ENCODE results near the gene RHEBL1. TPM values are rescaled to one million over a fixed set of nuclear protein-coding genes. Genes with fewer than 3 reads are reported as not detected.

RHEBL1 gene
- total and polyA plus RNA-seq, 9 donors, result 0.18 to 1.2 (median 0.45) TPM; not detected in 2

- Histone ChIP-seq H3K27ac (no peak overlapping the region), H3K36me3 (no peaks in the 10 kb centered on the region), H3K4me3 (no peak overlapping the region), H3K4me1 (ENCODE audit: insufficient read depth) (peaks cover 5% of the 10 kb centered on the region), H3K9me3 (no peaks in the 10 kb centered on the region), H3K27me3 (peaks cover 3% of the 10 kb centered on the region)
- intact Hi-C loops (cut with DNase I), result loop anchor here in 2 of 4 donors (5.0 to 10.0 kb wide), 2 partner anchors 137 to 140 kb away; no protein-coding TSS in a partner anchor
- WGBS, 3 donors, result 68 to 73% (median 71%) methylated on average over 2 of the region's 2 CpGs
- TF ChIP-seq CTCF (IDR thresholded peaks at IDR 0.05) (no peak), EP300 (IDR thresholded peaks at IDR 0.05) (no peak), POLR2A (IDR thresholded peaks at IDR 0.05) (no peak)
- DNase-seq, result no peak
Measured at GRCh38 chr12:49094975-49095365, 25.2 kb upstream of the RHEBL1 start.

- WGBS, 3 donors, result 2 to 3% (median 3%) methylated on average over 35 to 49 of the region's 49 CpGs
- DNase-seq, result peak in 3 of 5 donors; percentile 43 to 57 (median 52)
- no peak for TF ChIP-seq POLR2A (IDR thresholded peaks at IDR 0.05)
- Histone ChIP-seq H3K9me3 (no peaks in the 10 kb centered on the region), H3K27me3 (peaks cover 3% of the 10 kb centered on the region), H3K4me3 (no peak within 1 kb of the TSS), H3K4me1 (ENCODE audit: insufficient read depth) (peaks cover 10% of the 10 kb centered on the region), H3K27ac (no peak within 1 kb of the TSS), H3K36me3 (no peaks in the 10 kb centered on the region)
- intact Hi-C loops (cut with DNase I), result loop anchor here in 2 of 4 donors (5.0 to 10.0 kb wide), 2 partner anchors 138 to 140 kb away; no protein-coding TSS in a partner anchor
Measured at GRCh38 chr12:49094160-49094974, 24.6 kb upstream of the RHEBL1 start, which contains the start of gene DHH. DHH (minus strand) TSS chr12:49094801; CDS start chr12:49094512, 289 bp downstream.

- H3K4me3 ChIP-seq, result no peak overlapping the region
- WGBS, 3 donors, result 3 to 9% (median 8%) methylated on average over 9 of the region's 9 CpGs
- DNase-seq, result no peak
- TF ChIP-seq EP300 (IDR thresholded peaks at IDR 0.05) (no peak), POLR2A (IDR thresholded peaks at IDR 0.05) (no peak)
- no peak overlapping the region for H3K27ac ChIP-seq
- no peaks in the 10 kb centered on the region for H3K9me3 ChIP-seq
- peaks cover 3% of the 10 kb centered on the region for H3K27me3 ChIP-seq
- intact Hi-C loops (cut with DNase I), result loop anchor here in 2 of 4 donors (5.0 to 10.0 kb wide), 2 partner anchors 139 to 141 kb away; no protein-coding TSS in a partner anchor
- no peaks in the 10 kb centered on the region for H3K36me3 ChIP-seq
- H3K4me1 ChIP-seq (ENCODE audit: insufficient read depth), result peaks cover 10% of the 10 kb centered on the region
Measured at GRCh38 chr12:49093792-49094159, 24.0 kb upstream of the RHEBL1 start.

GRCh38 chr12:49092816-49093406 lies 23.1 kb upstream of the RHEBL1 start:
- no peak overlapping the region for H3K4me3 ChIP-seq
- H3K27ac ChIP-seq, result no peak overlapping the region
- H3K9me3 ChIP-seq, result no peaks in the 10 kb centered on the region
- WGBS, 3 donors, result 48 to 69% (median 55%) methylated on average over 4 of the region's 4 CpGs
- no peak for TF ChIP-seq CTCF (IDR thresholded peaks at IDR 0.05)
- no peak for TF ChIP-seq POLR2A (IDR thresholded peaks at IDR 0.05)
- TF ChIP-seq EP300 (IDR thresholded peaks at IDR 0.05), result no peak
- peaks cover 13% of the 10 kb centered on the region for H3K4me1 ChIP-seq (ENCODE audit: insufficient read depth)
- peaks cover 3% of the 10 kb centered on the region for H3K27me3 ChIP-seq
- DNase-seq, result no peak
- H3K36me3 ChIP-seq, result no peaks in the 10 kb centered on the region
- intact Hi-C loops (cut with DNase I), result loop anchor here in 2 of 4 donors (5.0 to 10.0 kb wide), 2 partner anchors 139 to 142 kb away; no protein-coding TSS in a partner anchor

- TF ChIP-seq CTCF (IDR thresholded peaks at IDR 0.05), result no peak
- TF ChIP-seq EP300 (IDR thresholded peaks at IDR 0.05), result no peak
- TF ChIP-seq POLR2A (IDR thresholded peaks at IDR 0.05), result no peak
- 2 to 5% (median 4%) methylated on average over 32 of the region's 32 CpGs for WGBS, 3 donors
- intact Hi-C loops (cut with DNase I), result loop anchor here in 2 of 4 donors (5.0 to 10.0 kb wide), 2 partner anchors 140 to 143 kb away; no protein-coding TSS in a partner anchor
- Histone ChIP-seq H3K27me3 (peaks cover 3% of the 10 kb centered on the region), H3K4me1 (ENCODE audit: insufficient read depth) (peaks cover 13% of the 10 kb centered on the region), H3K9me3 (no peaks in the 10 kb centered on the region), H3K27ac (no peak overlapping the region), H3K4me3 (peak overlapping the region; percentile 1), H3K36me3 (no peaks in the 10 kb centered on the region)
- peak in 2 of 5 donors; percentile 51 to 62 for DNase-seq
Measured at GRCh38 chr12:49092086-49092815, 22.5 kb upstream of the RHEBL1 start.

Data from ovary (tissue), 9 donors.